Nephron progenitor cell (in vitro differentiated cells): Measurements from ENCODE around the gene CDK2AP2.

Source experiments
- DNase-seq: peaks from one replicate; pipeline ENCODE4 v3.0.0; 2021
- H3K27ac Mint-ChIP-seq: 2 replicates; pipeline ENCODE4 v1.8.0; 2021; ENCODE audit warnings: mild to moderate bottlenecking, moderate library complexity, mixed read lengths
- H3K27me3 Mint-ChIP-seq: 2 replicates; pipeline ENCODE4 v1.8.0; 2021; ENCODE audit warnings: mild to moderate bottlenecking, low read depth, mixed read lengths; ENCODE audit not compliant: poor library complexity
- H3K36me3 Mint-ChIP-seq: 2 replicates; pipeline ENCODE4 v1.8.0; 2021; ENCODE audit warnings: low read depth, mixed read lengths
- H3K4me1 Mint-ChIP-seq: 2 replicates; pipeline ENCODE4 v1.8.0; 2021; ENCODE audit warnings: mixed read lengths
- H3K4me3 Mint-ChIP-seq: 2 replicates; pipeline ENCODE4 v1.8.0; 2021; ENCODE audit warnings: mild to moderate bottlenecking, moderate library complexity, mixed read lengths
- H3K9me3 Mint-ChIP-seq: 2 replicates; pipeline ENCODE4 v1.8.0; 2021; ENCODE audit warnings: mild to moderate bottlenecking, moderate library complexity, mixed read lengths
- TF ChIP-seq, protein P1 (sequence below): fragments of 200-600 bp; sonication (generic); IDR thresholded peaks from 2 replicates; pipeline ENCODE4 v1.5.0; 2021; ENCODE audit warnings: antibody characterized with exemption

Gene CDK2AP2

GRCh38 chr11:67528376-67528775, 20.4 kb upstream of the CDK2AP2 start:
- Mint-ChIP-seq H3K36me3 (no peaks in the 10 kb centered on the region), H3K9me3 (peaks cover 14% of the 10 kb centered on the region), H3K27me3 (peaks cover 4% of the 10 kb centered on the region), H3K4me3 (no peak overlapping the region), H3K27ac (no peak overlapping the region), H3K4me1 (peaks cover 20% of the 10 kb centered on the region)
- TF ChIP-seq, protein P1, sequence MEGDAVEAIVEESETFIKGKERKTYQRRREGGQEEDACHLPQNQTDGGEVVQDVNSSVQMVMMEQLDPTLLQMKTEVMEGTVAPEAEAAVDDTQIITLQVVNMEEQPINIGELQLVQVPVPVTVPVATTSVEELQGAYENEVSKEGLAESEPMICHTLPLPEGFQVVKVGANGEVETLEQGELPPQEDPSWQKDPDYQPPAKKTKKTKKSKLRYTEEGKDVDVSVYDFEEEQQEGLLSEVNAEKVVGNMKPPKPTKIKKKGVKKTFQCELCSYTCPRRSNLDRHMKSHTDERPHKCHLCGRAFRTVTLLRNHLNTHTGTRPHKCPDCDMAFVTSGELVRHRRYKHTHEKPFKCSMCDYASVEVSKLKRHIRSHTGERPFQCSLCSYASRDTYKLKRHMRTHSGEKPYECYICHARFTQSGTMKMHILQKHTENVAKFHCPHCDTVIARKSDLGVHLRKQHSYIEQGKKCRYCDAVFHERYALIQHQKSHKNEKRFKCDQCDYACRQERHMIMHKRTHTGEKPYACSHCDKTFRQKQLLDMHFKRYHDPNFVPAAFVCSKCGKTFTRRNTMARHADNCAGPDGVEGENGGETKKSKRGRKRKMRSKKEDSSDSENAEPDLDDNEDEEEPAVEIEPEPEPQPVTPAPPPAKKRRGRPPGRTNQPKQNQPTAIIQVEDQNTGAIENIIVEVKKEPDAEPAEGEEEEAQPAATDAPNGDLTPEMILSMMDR, result no peak
- no peak for DNase-seq

- no peak overlapping the region for H3K4me3 Mint-ChIP-seq
- H3K27ac Mint-ChIP-seq, result peak overlapping the region; percentile 60
- no peaks in the 10 kb centered on the region for H3K36me3 Mint-ChIP-seq
- H3K9me3 Mint-ChIP-seq, result no peaks in the 10 kb centered on the region
- peaks cover 20% of the 10 kb centered on the region for H3K4me1 Mint-ChIP-seq
- peaks cover 7% of the 10 kb centered on the region for H3K27me3 Mint-ChIP-seq
- DNase-seq, result no peak
- TF ChIP-seq, protein P1, result no peak
Observed at GRCh38 chr11:67525275-67525976, 17.5 kb upstream of the CDK2AP2 start.

DNA sequence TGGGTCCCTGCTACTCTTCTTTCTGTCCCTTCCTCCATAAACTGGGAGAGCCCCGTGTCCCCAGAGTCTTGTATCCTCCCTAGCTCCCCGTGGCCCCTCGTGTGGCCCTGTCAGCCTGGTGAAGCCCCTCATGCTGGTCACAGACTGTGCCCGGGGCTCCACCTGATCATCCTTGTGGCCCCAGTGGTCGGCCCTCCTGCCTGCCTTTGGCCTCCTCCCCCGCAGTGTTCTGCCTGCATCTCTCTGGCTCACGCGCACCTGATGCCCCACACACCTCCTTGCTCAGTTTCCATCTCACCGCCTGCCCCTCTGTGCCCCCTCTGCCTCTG, 16.5 kb upstream of the CDK2AP2 start:
- Mint-ChIP-seq H3K9me3 (no peaks in the 10 kb centered on the region), H3K27me3 (peaks cover 7% of the 10 kb centered on the region), H3K27ac (peak overlapping the region; percentile 15), H3K4me3 (no peak overlapping the region), H3K4me1 (peaks cover 19% of the 10 kb centered on the region), H3K36me3 (no peaks in the 10 kb centered on the region)
- DNase-seq, result no peak
- TF ChIP-seq, protein P1, result no peak

GRCh38 chr11:67523556-67524479, 15.9 kb upstream of the CDK2AP2 start:
- H3K4me1 Mint-ChIP-seq, result peaks cover 15% of the 10 kb centered on the region
- H3K27ac Mint-ChIP-seq, result no peak overlapping the region
- peaks cover 7% of the 10 kb centered on the region for H3K27me3 Mint-ChIP-seq
- no peak overlapping the region for H3K4me3 Mint-ChIP-seq
- no peaks in the 10 kb centered on the region for H3K36me3 Mint-ChIP-seq
- TF ChIP-seq, protein P1, result no peak
- H3K9me3 Mint-ChIP-seq, result no peaks in the 10 kb centered on the region
- no peak for DNase-seq

- TF ChIP-seq, protein P1, result no peak
- Mint-ChIP-seq H3K4me3 (no peak within 1 kb of the TSS), H3K36me3 (no peaks in the 10 kb centered on the region), H3K27me3 (peaks cover 7% of the 10 kb centered on the region), H3K4me1 (peaks cover 15% of the 10 kb centered on the region), H3K9me3 (no peaks in the 10 kb centered on the region), H3K27ac (no peak within 1 kb of the TSS)
- DNase-seq, result no peak
Observed at GRCh38 chr11:67522844-67523555, 15.0 kb upstream of the CDK2AP2 start, which contains the start of gene CABP2. Gene CABP2, minus strand, starts transcription at chr11:67523446. Its CDS starts 120 bp downstream, at chr11:67523326.
